RWPE1 (cell line): Measurements from ENCODE around the gene SP6.

Experiments used
- CTCF ChIA-PET: fragments of 350-600 bp; sonication (Branson Sonifier 250); formaldehyde crosslinking; extraction: SDS; loops from one replicate; lab custom pipeline; 2021; lab: Yijun Ruan, JAX
- POLR2A ChIA-PET: fragments of 400-600 bp; formaldehyde crosslinking; extraction: SDS; loops from one replicate; lab custom pipeline; 2020; ENCODE audit warnings: antibody characterized with exemption; ENCODE audit not compliant: low non-redundant PET; lab: Yijun Ruan, JAX
- DNase-seq: peaks from one replicate; pipeline ENCODE4 v3.0.0; 2012; ENCODE audit warnings: low spot score
- H3K27ac ChIP-seq: fragments of 450-650 bp; 2 replicates; pipeline ENCODE4 v1.5.1; 2017
- TF ChIP-seq, protein P1 (sequence below): fragments of 450-650 bp; conservative IDR thresholded peaks from 2 replicates; pipeline ENCODE4 v1.5.1; 2017; ENCODE audit warnings: low read depth, mild to moderate bottlenecking

SP6 gene

DNA sequence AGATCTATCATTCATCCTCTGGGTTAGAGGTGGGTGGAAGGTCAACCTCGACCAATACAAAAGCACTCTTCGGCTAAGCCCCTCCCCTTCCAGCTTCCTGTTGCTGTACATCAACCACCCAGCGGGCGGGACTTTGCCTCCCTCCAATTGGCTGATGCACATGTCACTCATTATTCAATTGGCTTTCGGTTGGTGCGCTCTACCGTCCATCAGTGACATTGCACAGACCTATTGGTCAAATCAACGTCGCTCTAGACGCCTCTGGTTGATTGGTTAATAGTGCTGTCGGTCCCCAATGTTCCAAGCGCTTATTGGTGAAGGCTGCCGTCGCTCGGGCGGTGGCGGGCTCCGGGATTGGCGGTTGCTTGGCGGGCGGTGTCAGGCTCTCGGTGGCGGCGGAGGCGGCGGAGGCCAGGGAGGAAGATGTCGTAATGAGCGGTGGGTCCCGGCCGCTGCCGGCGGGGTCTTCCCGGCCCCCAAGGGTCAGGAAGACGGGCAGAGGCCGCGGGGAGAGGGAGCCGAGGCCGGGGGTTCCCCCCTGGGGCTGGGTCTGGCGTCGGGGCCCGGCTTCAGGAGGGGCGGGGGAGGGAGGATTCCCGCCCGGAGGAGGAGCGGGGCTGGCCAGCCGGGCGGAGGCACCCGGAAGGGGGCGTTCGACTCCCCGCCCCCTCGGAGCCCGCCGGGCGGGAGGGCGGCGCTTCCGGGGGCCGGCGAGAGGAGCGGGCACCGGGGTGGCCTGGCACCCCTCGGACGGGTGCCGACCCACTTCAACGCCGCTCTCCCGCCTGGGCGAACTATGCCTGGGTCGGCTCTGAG lies 45.1 kb upstream of the SP6 start, which contains the start of gene SP2:
SP2 (plus strand) TSS at position 381 of the 816 bp plus-strand sequence; CDS start at position 432, 51 bp downstream.
- CTCF ChIA-PET = interaction anchor here (0.6 to 3.8 kb wide), 9 partner anchors 51 to 197 kb away, joined by 3 to 20 read pairs (median 5); partner anchors contain the start of genes CDK5RAP3 and SCRN2
- H3K27ac ChIP-seq = peak within 1 kb of the TSS; percentile 93
- TF ChIP-seq, protein P1, sequence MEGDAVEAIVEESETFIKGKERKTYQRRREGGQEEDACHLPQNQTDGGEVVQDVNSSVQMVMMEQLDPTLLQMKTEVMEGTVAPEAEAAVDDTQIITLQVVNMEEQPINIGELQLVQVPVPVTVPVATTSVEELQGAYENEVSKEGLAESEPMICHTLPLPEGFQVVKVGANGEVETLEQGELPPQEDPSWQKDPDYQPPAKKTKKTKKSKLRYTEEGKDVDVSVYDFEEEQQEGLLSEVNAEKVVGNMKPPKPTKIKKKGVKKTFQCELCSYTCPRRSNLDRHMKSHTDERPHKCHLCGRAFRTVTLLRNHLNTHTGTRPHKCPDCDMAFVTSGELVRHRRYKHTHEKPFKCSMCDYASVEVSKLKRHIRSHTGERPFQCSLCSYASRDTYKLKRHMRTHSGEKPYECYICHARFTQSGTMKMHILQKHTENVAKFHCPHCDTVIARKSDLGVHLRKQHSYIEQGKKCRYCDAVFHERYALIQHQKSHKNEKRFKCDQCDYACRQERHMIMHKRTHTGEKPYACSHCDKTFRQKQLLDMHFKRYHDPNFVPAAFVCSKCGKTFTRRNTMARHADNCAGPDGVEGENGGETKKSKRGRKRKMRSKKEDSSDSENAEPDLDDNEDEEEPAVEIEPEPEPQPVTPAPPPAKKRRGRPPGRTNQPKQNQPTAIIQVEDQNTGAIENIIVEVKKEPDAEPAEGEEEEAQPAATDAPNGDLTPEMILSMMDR = no peak
- DNase-seq = peak; percentile 100
- POLR2A ChIA-PET = interaction anchor here (0.5 to 1.6 kb wide), 8 partner anchors 31 to 146 kb away, joined by 3 to 9 read pairs (median 4); partner anchors contain the start of genes LRRC46, MRPL10 and SCRN2

DNA sequence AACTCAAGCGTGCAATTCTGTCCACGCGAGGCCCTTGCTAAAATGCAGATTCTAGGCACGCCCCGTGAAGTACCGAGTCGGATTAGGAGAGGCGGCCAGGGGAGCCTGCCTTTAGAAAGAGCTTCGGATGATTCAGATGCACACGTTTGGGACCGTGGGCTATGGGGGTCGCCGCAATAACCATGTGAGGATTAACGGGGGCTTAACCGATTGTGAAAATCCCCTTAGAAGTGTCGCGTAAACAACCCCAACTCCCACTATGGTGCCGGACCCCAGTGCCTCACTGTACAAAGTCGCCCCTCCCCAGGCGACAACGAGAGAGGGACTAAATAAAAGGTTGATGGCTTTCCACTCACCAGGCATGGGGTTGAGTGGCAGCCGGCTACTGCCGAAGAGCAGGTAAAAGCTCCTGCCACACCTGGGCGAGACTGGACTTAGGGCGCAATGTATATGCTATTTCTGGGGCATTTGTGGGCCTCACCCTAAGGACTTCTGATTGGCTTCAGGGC lies 44.4 kb upstream of the SP6 start:
- POLR2A ChIA-PET = interaction anchor here (0.5 to 1.6 kb wide), 6 partner anchors 31 to 145 kb away, joined by 3 to 9 read pairs (median 4); partner anchors contain the start of genes LRRC46, MRPL10 and SCRN2
- peak overlapping the region; percentile 93 for H3K27ac ChIP-seq
- no peak for DNase-seq
- TF ChIP-seq, protein P1 = no peak
- CTCF ChIA-PET = interaction anchor here (0.7 to 3.8 kb wide), 6 partner anchors 51 to 196 kb away, joined by 4 to 20 read pairs (median 8); partner anchors contain the start of genes CDK5RAP3 and SCRN2

DNA sequence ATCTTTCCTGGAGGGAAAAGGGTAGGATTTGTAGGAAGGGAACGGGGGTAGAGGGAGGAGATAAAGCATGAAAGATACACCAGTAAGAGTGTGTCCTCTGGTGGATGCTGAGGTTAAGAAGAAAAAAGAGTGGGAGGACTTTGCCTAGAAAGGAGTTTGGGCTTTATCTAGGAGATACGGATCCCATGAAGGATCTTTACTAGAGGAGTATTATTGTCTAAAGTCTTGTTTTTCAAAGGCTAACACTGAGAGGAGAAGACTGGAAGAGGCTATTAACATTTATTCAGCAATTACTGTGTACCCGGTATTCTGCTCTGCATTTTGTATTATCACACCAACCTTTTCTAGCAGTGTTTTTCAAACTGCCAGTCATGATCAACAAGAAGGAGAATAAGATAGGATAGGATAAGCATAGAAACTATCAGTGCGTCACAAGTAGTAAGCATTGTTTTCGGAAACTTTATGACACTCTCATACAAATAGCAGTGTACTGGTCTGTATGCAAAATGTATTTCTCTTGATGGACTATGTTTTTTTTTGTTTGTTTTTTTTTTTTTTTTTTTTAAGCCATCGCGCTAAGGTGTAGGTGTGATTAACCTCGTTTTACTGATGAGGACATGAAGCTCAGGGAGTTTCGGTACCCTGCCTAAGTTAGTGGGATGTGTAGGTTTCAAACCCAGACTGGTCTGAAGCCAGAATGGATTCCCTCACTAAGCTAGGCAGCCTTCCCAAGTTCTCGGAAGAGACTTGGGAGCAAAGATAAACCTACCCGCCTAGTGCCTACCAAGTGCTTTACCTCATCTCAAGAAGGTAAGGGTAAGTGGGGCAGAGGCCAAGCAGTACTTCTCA lies 43.8 kb upstream of the SP6 start:
- TF ChIP-seq, protein P1 = no peak
- no peak for DNase-seq
- CTCF ChIA-PET = interaction anchor here (0.7 to 6.7 kb wide), 6 partner anchors 50 to 76 kb away, joined by 4 to 102 read pairs (median 9); partner anchors contain the start of genes CDK5RAP3 and SCRN2
- POLR2A ChIA-PET = interaction anchor here (1.1 to 1.6 kb wide), 3 partner anchors 30 to 54 kb away, joined by 4 to 9 read pairs (median 4); partner anchors contain the start of gene SCRN2
- H3K27ac ChIP-seq = peak overlapping the region; percentile 93

DNA sequence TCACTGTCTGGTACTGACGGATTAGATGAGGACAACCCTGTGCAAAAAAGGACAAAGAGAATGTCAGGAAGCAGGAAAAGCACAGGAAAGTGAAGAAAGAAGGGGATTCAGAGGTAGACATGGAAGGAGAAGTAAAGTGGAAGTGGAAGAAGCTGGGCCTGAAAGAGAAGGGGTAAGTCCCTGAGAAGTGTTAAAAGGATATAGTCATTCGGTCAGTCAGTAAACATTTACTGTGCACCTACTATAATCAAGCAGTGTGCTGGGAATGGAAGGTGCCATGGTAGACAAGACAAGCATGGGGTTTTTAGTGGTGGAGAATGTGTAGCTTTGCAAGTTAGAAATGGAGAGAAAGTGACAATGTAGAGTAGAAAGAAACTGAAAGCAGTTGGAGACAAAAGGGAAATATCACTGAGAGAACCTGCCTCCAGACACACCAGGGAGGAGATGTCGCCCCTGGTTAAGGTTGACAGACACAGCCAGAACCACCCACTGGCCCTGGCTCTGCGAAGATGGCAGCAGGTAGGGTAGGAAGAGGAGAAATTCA lies 40.7 kb upstream of the SP6 start:
- CTCF ChIA-PET = interaction anchor here (0.6 to 6.7 kb wide), 5 partner anchors 42 to 110 kb away, joined by 3 to 102 read pairs (median 38); partner anchors contain the start of genes CDK5RAP3, SCRN2 and SP6

DNA sequence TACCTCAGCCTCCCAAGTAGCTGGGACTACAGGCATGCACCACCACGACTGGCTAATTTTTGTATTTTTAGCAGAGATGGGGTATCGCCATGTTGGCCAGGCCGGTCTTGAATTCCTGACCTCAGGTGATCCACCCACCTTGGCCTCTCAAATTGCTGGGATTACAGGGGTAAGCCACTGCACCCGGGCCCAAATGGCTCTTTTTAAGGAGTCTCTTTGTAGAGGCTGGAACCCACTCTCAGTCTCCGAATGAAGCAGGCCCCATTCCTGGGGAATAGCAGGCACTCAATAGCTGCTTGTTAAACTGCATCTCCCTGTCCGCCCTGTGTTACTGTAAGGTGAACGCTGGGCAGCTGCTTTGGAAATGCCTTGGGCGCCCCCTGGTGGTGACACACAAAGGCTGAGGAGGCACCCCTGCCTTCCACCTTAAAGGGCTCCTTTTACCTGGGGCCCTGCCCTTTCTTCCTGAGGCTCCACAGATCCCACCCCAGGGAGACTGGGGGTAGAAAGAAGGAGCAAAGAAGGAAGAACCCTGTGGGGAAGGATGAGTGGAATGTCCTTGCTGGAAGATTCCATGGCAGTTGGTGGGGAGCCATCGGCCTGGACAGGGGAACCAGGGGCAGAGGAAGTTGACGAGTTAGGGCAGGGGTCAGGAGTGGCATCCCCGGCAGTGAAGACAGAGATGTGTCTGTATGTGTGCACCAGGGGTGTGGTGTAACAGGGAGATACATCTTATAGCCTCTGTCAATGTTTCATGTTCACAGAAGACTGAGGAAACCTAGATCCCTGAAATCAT lies 39.0 kb upstream of the SP6 start:
- ChIA-PET POLR2A (interaction anchor here (0.7 kb wide), 1 partner anchor 47 kb away, joined by 4 read pairs; no protein-coding TSS in a partner anchor), CTCF (interaction anchor here (0.5 to 6.7 kb wide), 21 partner anchors 10 to 314 kb away, joined by 3 to 102 read pairs (median 5); partner anchors contain the start of genes LRRC46, MRPL10, SCRN2 and SP6)
- DNase-seq = peak; percentile 64
- TF ChIP-seq, protein P1 = peak; percentile 96
- H3K27ac ChIP-seq = no peak overlapping the region

More for the DNA sequence above, 40.7 kb upstream of the SP6 start:
- POLR2A ChIA-PET = no interaction called here
- TF ChIP-seq, protein P1 = no peak
- no peak for DNase-seq
- peak overlapping the region; percentile 14; the same call in 1 of the 2 replicates for H3K27ac ChIP-seq
